GM13977 (cell line): Measurements from ENCODE around the gene HBB.

Source experiments
- DNase-seq: peaks from one replicate; pipeline ENCODE4 v3.0.0; 2012; ENCODE audit warnings: low spot score
- in situ Hi-C: fragments of 300-500 bp; cut with MboI; formaldehyde crosslinking; loops from one replicate; pipeline ENCODE4 v1.12.0; 2022; ENCODE audit warnings: low sequenced_read_pairs, low pct_unique_long_range_greater_than_20kb, mixed read lengths, inconsistent platforms; ENCODE audit not compliant: unreplicated experiment
- TF ChIP-seq, protein P1 (sequence below): IDR thresholded peaks from 2 replicates; pipeline ENCODE4 v1.5.1; 2012; ENCODE audit warnings: mild to moderate bottlenecking, control low read depth; ENCODE audit not compliant: insufficient read depth; ENCODE audit errors: extremely low read depth, missing control alignments

Gene HBB

DNA sequence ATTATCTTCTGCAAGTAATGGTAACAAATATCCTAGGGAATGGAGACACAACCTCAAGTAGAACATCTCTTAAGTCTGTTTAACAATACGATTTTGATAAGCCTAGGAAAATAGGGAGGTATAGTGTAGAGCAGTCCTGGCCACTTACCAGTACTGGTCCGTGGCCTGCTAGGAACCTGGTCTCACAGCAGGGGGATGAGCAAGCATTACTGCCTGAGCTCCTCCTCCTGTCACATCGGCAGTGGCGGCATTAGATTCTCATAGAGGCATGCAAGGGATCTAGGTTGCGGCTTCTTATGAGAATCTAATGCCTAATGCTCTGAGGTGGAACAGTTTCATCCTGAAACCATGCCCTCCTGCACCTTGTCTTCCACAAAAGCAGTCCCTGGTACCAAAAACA lies 30.8 kb downstream of the HBB start:
- TF ChIP-seq, protein P1, sequence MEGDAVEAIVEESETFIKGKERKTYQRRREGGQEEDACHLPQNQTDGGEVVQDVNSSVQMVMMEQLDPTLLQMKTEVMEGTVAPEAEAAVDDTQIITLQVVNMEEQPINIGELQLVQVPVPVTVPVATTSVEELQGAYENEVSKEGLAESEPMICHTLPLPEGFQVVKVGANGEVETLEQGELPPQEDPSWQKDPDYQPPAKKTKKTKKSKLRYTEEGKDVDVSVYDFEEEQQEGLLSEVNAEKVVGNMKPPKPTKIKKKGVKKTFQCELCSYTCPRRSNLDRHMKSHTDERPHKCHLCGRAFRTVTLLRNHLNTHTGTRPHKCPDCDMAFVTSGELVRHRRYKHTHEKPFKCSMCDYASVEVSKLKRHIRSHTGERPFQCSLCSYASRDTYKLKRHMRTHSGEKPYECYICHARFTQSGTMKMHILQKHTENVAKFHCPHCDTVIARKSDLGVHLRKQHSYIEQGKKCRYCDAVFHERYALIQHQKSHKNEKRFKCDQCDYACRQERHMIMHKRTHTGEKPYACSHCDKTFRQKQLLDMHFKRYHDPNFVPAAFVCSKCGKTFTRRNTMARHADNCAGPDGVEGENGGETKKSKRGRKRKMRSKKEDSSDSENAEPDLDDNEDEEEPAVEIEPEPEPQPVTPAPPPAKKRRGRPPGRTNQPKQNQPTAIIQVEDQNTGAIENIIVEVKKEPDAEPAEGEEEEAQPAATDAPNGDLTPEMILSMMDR = no peak
- in situ Hi-C loops = no loop called here
- no peak for DNase-seq

DNA sequence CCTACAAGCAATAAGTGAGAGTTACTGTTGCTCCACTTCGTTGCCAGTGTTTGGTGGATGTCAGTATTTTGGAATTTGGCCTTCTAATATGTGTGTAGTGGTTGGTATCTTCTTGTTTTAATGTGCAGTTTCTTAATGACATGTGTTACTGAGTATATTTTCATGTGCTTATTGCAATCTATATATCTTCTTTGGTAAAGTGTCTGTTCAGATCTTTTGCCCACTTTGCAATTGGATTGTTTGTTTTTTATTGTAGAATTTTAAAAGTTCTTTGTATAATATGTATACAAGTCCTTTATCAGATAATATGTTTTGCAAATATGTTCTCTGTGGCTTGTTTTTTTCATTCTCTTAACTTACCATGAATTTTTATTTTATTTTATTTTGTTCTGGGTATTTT lies 34.1 kb downstream of the HBB start:
- in situ Hi-C loops = no loop called here
- DNase-seq = no peak
- TF ChIP-seq, protein P1 = no peak

GRCh38 chr11:5188201-5188600 lies 38.7 kb downstream of the HBB start:
- in situ Hi-C loops = no loop called here
- no peak for DNase-seq

GRCh38 chr11:5178046-5178837 lies 48.6 kb downstream of the HBB start:
- no peak for DNase-seq
- in situ Hi-C loops = no loop called here
- TF ChIP-seq, protein P1 = no peak

More at GRCh38 chr11:5188201-5188600, 38.7 kb downstream of the HBB start:
- TF ChIP-seq, protein P1 = no peak
